SK-N-SH (cell line): ENCODE results near the gene USH1C.

Experiments
- CTCF ChIP-seq: fragments of 200-600 bp; sonication (generic); IDR thresholded peaks from 2 replicates; pipeline ENCODE4 v1.6.1; 2017; ENCODE audit warnings: antibody characterized with exemption, mild to moderate bottlenecking, moderate library complexity
- FOXM1 ChIP-seq: IDR thresholded peaks from 2 replicates; pipeline ENCODE4 v1.4.0; 2012; ENCODE audit warnings: low read depth, mild to moderate bottlenecking
- GABPA ChIP-seq: IDR thresholded peaks from 2 replicates; pipeline ENCODE4 v1.4.0; 2012; ENCODE audit warnings: low read depth, mild to moderate bottlenecking
- GATA2 ChIP-seq: sonication (generic); formaldehyde crosslinking; IDR thresholded peaks from 2 replicates; pipeline ENCODE4 v1.5.0; 2020; ENCODE audit warnings: mild to moderate bottlenecking, missing genetic modification reagents
- SIN3A ChIP-seq: IDR thresholded peaks from 2 replicates; pipeline ENCODE4 v1.6.1; 2012; ENCODE audit warnings: low read depth, mild to moderate bottlenecking, low read length, moderate library complexity, borderline replicate concordance

- TF ChIP-seq CTCF (no peak), GABPA (no peak), GATA2 (no peak), SIN3A (no peak), FOXM1 (no peak)
Measured at GRCh38 chr11:17590463-17590862, 46.2 kb upstream of the USH1C start.
